ENCODE data around the gene VPS39.

The VPS39 gene

DNA sequence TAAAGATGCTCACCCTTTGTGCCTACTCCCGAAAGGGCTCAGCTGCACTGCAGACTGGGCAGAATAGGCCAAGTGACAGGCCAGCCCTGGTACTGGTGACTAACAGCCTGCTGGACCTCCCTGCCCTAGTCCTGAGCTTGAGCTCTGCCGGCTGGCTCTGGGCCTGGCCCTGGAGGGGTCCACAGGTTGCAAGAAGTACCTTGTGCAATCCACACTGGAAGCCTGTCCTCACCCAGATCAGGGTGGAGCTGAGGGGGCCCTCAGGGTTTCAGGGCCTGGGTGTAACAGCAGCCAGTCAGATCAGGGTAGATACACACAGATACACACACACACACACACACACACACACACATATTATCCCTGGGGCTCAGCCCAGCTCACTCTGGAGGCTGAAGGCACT lies 86.4 kb downstream of the VPS39 start:
- peak; percentile 36 for DNase-seq

DNA sequence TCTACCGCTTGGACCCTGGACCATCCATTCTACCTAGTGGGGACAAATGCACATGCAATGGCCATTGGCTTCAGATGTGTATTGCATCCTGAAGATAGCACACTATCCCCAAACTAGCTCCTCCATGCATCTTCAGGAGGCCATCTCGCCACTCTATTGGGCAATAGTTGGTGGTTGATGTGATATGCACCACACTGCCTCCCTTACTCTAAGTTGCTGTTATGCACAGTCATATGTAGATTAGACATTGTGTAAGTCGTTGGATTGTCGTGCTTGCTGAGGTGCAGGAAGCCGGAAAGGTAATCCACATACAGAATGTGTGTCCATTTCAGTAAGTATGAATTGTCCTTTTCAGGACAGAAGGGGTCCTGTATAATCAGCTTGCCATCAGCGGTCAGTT lies 87.1 kb downstream of the VPS39 start:
- peak; percentile 91 for DNase-seq

DNA sequence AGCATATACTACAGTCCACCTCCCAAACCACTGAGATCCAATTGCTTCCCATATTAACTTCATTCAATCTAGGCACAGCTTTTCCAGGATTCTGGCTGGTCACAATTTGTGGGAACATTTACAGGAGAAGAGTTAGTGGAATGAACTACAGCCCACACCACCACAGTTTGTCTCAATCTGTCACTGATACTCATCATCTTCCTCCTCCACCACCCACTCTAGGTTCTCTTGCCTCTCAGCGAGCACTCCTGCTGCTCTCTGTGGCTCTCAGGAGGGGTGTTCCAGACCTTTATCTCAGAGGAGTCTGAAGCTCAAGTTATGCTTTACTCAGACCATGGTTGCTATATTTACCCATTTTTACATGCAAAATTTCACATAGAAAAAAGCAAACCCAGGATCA lies 87.8 kb downstream of the VPS39 start:
- DNase-seq: no peak

DNA sequence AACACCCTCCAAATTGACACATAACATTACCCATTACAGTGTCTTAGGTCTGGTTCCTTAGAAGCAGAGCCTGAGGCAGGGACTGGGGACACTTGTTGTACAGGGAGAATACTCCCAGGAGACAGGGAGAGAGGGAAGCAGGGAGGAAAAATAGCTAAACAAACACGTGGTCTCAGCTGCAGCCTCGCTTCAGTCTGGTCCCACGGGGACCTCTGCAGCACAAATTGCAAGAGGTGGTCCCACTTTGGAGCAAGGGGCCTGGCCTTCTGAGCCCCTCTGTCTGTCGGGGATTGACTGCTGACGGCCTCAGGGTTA lies 88.7 kb downstream of the VPS39 start:
- DNase-seq: no peak

DNA sequence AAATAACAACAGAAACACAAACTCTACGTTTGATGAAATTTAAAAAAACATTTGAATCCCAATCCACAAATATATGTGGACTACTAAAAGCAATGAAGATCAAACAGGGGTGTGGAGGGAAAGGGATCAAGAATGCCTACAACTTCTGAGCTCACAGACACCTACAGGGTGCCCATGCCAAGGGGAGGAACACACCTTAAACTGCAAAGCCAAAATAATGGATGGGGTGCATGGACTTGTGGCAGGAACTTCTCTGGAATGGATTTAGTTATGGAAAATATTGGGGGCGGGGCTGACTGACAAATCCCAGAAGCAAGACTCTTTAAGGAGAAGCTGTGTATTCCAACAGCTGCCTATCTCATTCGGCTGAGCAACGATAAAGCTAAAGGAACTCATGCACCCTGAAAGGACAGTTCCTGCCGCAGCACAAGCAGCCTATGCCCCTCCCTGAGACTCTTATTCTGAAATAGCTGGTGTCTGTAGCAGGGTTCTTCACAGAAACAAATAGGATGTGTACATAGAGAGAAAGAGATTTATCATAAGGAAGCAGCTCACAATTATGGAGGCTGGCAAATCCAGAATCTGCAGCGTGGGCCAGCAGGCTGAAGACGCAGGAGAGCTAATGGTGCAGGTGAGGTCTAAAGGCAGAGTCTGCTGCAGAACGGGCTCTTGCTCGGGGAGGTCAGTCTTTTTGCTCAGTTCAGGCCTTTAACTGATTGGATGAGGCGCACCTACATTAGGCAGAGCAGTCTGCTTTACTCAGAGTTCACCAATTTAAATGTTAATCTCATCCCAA lies 89.3 kb downstream of the VPS39 start:
- no peak for DNase-seq

DNA sequence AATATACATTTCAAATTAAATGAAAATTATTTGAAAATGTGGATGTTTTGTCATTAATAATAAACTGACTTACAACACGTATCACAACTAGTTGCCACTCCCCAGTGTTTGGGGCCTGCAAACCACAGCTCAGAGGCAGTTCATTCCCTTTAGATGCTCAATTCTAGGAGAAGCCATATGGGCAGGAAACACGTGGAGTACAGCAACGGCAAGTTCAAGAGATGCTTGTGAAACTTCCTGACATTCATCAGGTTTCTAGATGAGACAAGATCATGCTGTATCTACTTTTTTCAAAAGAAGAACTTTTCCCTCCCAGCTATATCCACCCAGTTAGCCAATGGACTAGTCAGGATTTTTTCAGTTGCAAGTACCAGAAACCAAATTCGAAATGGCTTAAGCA lies 96.2 kb downstream of the VPS39 start:
- DNase-seq: peak; percentile 97

DNA sequence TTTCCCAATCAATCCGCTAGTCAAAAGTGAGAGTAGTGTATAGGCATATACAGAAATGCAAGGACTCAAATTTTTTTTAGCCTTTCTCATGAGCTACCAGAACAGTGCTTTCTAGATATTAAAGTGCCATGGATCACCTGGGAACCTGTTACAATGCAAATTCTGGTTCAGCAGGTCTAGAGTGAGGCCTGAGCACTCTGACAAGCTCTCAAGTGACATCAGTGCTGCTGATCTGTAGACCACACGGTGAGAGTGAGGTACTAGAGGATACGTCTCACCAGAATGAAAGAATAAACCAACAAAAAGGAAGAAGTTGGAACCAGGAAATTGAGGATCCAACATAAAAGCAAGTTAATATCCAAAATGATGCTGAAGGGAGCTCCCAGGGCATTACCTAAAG lies 97.7 kb downstream of the VPS39 start:
- DNase-seq: no peak

DNA sequence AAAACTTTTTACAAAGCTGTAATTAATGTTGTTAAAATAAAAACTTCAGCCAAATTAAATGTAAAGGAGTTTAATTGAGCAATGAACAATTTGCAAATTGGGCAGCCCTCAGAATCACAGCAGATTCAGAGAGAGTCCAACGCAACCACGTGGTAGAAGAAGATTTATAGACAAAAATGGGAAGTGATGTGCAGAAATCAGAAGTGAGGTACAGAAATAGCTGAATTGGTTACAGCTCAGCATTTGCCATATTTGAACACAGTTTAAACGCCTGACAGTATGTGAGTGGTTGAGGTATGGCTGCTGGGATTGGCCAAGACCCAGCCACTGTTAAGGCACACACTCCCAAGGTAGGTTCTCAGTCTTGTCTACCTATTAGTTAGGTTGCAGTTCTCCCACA lies 99.3 kb downstream of the VPS39 start:
- peak; percentile 81 for DNase-seq

All from MV-4-11 (cell line).